GM19240 (cell line): ENCODE data around the gene NDFIP2.
"Not testable (repeated sequence)": the region's sequence is repeated elsewhere in the genome, so short reads cannot be mapped to it uniquely, and the experiment has no call there.

Experiments used
- DNase-seq: peaks from one replicate; pipeline ENCODE4 v3.0.0; 2011; ENCODE audit warnings: low spot score; ENCODE audit not compliant: insufficient read length

The NDFIP2 gene

DNA sequence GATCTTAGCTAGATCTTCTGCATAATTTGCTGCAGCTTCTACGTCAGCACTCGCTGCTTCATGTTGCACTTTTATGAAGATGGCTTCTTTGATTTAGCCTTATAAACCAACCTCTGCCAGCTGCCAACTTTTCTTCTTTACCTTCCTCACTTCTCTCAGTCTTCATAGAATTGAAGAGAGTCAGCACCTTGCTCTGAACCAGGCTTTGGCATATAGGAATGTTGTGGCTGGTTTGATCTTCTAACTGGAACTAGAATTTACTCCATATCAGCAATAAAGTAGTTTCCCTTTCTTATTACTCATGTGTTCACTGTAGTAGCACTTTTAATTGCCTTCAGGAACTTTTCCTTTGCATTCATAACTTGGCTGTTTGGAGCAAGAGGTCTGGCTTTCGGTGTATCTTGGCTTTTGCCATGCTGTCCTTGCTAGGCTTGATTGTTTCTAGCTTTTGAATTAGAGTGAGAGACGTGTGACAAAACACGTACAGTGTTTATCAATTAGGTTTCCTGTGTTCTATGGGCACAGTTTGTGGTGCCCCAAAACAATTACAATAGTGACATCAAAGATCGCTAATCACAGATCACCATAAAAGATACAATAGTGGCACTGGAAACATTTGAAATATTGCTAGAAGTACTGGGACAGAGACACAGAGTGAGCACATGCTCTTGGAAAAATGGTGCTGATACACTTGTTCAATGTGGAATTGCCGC lies 50.7 kb downstream of the NDFIP2 start:
- no peak for DNase-seq

DNA sequence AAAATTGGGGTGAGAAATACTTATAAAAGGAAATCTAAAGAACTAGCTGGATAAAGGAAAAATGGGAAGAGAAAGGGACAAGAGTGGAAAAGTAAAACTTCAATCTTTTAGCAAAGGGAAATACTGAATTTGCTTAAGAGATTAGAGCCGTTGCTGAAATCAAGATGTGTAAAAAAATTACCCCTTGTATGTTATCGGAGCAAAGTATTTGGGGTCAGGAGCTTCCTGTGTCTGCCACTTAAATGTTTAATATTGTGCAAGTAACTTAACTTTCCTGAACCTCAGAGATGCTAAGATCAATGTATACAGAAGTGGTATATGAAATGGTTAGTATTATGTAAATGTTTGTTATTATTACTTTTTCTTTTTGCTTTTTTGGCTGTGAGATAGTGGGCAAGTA lies 51.6 kb downstream of the NDFIP2 start:
- DNase-seq, result no peak

DNA sequence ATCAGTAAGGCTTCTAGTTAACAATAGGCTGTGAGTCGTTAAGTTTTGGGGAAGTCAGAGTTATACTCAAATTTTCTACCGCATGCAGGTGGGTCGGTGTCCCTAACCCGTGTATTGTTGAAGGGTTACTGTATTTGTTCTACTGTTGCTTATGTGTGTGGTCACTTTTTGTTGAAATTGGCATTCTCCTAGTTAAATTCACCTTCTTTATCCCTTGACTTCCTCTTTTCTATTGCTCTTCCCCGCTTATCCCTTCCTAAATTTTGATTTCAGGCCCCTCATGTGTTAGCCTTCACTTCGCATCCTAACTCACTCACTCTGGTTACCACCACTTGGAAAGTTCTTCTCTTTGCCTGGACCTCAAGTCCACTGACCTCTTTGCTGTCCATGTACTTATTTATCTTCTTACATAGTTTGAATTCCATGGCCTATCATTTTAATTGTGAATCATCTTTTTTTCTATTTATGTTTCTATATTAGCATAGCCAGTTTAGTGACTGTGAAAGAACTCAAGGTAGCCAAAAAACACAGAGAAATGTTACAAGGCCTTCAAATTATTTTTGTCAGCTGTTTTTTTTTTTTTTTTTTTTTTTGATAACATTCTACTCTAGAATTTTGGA lies 52.9 kb downstream of the NDFIP2 start:
- DNase-seq, result no peak

DNA sequence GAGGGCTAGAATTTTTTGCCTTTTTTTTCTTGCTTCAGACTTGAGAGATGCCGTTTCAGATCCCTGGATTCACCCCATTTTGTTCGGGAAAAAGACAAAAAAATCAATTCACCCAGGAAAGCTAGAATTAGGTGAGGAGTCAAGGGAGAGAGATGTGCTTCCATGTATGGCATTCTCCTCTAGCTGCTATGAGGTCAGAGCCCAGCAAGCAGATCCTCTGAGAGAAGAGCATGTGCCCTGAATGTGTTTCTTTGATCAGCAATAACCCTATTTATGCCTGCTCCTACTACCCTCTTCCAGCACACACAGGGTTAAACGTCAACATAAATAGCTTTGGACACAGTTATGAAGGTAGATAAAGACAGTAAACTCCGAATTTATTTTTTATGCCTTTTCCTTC lies 53.6 kb downstream of the NDFIP2 start:
- DNase-seq, result no peak

DNA sequence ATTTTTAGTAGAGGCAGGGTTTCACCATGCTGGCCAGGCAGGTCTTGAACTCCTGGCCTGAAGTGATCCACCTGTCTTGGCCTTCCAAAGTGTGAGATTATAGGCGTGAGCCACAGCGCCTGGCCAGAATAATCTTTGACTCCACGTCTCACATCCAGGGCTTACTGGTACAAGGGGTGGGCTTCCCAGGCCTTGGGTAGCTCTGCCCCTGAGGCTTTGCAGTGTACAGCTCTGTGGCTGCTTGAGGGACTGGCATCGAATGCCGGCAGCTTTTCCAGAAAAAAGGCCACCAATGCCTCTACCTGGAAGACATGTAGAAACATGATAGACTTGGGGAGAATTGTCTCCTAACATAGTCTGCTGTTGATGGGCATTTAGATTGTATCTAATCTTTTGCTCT lies 57.8 kb downstream of the NDFIP2 start:
- DNase-seq, result no peak

DNA sequence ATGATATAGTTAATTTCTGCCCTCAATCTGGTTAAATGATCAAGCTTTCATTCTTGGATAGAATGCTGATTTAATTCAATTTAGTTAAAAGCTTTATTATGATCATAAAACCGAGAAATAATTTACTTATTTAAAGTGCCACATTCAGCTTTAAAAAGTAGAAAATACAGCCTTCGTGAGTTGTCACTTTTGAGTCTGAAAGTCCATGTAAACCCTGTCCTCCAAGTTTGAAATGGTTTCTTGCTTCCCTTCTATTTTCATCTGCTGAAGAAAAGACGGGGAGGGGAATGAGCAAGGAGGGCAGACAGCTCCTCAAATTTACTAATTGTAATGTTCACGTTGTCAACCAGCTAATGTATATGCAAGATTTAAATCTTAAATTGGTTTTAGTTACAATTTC lies 59.5 kb downstream of the NDFIP2 start:
- no peak for DNase-seq

DNA sequence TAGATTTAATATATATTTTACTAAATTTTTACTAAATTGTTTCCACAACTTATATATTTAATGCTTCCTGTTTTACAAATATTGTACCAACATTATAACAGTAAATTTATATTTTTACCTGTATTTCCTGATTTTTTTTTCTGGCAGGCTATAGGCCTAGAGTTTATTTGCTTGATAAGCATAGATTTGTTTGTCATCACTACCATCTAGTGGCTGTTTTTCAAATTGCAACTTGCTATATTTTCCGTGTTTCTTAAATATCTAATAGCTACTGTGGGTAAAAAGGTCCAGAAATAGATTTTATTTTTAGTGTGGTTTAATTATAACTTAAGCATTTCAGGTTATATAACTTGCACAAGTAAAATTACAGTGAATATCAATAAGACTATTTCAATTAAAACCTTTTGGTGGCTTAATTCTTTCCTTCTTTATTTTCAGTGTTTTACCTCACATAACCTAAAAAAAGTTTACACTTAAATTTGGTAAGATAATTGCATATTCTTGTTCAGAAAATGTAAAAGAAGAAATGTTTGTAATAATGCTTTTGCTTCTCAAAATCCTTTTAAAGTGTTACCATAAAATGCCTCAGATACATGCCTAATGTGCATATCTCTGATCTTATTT lies 60.6 kb downstream of the NDFIP2 start:
- no peak for DNase-seq

DNA sequence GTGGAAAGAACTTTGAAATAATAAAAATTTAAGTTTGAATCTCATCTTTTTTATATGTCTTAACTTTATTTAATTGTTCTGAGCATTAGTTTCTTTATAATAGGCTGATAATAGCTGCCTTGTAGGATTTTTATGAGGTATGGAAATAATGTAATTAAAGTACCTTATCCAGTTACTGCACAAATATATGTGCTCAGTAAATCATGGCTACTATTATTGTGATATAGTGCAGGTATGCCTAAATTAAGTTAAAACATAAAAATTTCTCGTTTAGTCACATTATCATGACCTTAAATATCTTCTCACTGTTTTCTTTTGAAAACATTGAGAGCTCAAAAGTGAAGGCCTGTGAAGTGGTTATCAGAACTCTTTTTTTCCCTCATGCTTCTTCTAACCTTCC lies 62.9 kb downstream of the NDFIP2 start:
- no peak for DNase-seq

DNA sequence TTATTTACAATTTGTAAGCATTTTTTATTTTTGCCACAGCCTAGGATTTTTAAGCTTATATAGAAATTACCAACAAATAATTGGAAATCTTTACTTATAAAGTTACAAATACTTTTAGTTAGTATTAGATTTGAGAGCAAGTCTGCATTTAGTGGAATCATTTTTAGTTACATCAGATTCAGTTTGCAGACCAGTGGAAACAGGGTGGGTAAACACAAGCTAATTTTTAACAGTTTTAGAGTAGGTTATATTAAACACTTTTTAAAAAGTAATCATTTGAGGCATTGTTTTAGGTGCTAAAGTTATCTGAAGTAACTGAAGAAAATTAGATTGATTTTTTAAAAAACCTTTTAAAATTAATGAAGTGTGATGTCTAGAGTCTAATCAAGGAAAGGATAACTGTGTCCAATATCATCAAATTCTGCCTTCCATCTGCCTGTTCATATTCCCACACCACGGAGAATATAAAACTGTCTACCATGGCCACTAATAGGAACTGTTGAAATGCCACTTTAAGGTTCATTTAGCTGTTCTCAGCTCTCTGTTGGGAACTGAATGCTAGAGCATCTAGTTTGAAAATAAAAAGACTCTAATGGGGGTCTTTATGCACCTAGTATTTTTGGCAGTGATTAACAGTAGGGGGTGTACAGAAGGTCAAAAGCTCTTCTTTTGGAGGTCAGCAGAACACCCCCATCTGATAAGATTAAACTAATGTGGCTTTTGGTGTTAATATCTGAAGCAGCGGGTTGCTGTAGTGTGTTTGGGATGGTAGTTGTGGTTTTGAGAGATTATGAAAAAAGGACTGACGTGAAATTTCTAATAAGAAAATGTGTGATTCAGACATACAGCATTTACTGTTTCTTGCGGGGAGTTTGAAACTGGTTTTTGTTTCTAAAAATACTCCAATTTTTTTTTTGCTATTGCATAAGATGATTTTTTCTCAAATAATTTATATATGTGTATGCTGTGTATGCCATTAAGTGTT lies 66.5 kb downstream of the NDFIP2 start:
- no peak for DNase-seq

DNA sequence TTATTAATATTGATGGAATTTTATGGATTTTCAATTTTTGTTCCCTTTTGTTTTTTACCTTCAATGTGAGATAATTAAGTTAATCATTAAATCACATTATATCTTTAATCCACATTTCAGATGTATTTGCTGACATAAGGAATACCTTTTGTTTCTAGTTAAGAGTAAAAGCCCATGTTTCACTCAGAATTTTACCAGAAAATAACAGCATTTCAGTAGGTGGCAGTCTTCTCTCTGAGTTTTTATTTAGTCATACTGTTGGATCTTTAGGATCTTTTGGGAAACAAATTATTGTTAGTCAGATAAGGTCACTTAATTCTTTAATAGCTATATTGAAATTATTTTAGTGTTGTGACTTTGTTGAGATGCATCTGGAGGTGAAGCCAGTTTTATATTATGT lies 67.9 kb downstream of the NDFIP2 start:
- no peak for DNase-seq

DNA sequence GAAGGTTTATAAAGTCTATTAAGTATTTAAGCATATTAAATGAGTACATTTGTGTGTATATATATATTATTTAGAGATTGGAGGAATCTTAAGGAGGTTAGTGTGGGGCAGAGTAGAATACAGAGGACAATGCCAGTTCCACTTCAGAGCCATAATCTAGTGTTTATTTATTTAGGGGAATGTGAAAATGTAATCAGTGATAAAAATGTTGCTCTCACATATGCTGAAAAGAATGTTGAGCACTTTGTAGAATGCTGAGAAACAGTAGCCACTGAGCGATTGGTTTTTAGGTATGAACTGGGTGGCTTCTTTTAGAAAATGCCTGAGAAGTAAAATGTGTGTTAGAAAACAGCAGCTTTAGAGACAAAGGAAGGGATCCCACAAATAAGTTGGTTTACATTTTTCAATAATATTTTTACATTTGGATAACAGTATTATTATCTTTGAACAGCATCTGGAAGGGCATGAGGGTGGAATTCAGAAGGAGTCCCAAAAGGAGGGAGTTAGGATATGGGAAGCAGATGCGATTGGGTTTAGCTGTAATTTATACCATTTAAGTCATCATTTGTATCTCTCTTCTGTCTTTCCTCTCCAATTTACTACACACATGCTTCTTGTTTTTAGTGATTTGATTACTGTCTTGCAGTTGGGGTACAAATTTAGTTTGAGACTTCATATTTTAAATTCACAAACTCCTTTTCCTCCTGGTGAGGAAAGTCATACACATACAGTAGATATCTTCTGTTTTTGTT lies 68.6 kb downstream of the NDFIP2 start:
- no peak for DNase-seq

DNA sequence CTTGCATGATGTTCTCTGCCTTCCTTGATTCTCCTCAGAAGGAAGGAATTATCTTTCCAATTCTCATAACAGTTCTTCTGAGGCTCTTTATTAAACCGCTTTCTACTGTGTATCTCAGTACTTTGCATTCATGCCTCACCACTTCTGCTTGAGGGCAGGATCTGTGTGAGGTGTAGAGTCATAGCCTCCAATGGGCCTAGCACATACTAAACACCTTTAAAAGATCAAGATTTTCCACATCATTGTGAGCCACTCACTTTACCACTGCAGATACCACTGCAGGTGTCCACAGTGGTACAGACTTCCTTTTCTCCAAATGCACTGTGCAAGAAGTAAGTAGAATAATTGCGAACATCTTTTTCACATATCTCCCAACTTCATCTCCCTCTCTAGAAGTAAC lies 76.7 kb downstream of the NDFIP2 start:
- DNase-seq, result no peak

DNA sequence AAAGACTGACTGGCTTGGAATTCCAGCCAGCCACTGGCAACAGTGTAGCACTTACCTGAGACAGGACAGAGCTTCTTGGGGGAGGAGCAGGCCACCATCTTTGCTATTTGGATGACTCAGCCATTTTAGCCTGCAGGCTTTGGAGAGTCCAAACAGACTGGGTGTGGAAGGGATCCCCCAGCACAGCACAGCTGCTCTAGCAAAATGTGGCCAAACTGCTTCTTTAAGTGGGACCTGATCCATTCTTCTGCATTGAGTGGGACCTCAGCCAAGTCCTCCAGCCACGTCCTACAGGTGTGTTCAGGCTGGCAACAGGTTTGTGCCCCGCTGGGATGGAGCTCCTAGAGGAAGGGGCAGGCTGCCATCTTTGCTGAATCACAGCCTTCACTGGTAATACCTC lies 80.0 kb downstream of the NDFIP2 start:
- no peak for DNase-seq

DNA sequence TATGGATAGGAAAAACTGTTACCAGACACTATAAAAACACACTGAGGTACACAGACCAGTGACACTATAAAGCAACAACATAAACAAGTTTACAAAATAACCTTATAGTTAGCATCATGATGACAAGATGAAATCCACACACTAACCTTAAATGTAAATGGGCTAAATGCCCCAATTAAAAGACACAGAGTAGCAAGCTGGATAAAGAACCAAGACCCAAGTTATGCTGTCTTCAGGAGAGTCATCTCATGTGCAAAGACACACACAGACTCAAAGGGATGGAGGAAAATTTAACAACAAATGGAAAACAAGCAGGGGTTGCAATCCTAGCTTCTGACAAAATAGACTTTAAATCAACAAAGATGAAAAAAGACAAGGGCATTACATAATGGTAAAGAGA lies 81.6 kb downstream of the NDFIP2 start:
- DNase-seq, result no peak

DNA sequence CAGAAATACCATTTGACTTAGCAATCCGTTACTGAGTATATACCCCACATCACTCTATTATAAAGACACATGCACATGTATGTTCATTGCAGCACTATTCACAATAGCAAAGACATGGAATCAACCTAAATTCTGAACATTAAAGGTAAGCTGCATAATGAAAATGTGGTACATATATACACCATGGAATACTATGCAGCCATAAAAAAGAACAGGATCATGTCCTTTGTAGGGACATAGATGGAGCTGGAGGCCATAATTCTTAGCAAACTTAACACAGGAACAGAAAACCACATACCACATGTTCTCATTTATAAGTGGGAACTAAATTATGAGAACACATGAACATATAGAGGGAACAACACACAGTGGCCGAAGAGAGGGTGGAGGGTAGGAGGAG lies 85.2 kb downstream of the NDFIP2 start:
- no peak for DNase-seq

DNA sequence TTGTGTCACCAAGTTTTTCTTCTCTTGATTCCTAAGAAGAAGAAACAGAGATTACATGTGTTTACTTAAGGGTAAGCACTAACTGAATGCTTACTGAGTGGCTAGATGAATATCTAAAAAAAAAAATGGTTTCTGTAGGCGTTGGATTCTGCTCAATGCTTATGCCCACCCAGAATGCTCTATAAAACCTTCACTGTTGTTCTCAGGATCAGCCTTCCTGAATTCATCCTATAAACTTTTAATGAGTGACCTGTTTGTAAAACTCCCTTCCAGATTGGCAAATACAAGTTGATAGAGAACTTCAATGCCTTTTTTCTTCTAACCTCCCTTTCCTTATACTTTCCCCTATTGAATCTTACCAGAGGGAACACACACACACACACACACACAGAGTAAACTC lies 90.2 kb downstream of the NDFIP2 start:
- DNase-seq, result no peak

DNA sequence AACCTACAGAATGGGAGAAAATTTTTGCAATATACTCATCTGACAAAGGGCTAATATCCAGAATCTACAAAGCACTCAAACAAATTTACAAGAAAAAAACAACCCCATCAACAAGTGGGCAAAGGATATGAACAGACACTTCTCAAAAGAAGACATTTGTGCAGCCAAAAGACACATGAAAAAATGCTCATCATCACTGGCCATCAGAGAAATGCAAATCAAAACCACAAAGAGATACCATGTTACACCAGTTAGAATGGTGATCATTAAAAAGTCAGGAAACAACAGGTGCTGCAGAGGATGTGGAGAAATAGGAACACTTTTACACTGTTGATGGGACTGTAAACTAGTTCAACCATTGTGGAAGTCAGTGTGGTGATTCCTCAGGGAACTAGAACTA lies 92.9 kb downstream of the NDFIP2 start:
- not testable (repeated sequence) for DNase-seq

DNA sequence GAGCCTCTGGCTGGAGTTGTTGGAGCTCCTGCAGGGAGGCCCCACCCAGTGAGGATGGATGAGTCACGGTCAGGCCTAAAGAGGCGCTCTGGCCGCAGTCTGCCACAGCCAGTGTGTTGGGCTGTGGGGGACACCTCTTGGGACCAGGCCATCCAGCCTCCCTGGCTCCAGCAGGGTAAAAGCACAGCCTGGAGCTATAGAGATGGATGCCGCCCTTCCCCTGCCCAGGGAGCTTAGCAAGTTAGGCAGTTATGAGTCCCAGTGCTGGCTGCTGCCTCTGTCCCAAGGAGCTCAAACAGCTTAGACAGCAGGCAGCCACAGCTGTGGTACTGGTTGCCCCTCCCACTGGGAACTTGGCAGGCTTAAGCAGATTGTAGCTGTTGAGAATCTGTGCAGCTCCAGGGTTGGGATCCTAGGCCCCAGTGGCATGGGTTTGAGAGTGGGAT lies 100.9 kb downstream of the NDFIP2 start:
- DNase-seq, result no peak

DNA sequence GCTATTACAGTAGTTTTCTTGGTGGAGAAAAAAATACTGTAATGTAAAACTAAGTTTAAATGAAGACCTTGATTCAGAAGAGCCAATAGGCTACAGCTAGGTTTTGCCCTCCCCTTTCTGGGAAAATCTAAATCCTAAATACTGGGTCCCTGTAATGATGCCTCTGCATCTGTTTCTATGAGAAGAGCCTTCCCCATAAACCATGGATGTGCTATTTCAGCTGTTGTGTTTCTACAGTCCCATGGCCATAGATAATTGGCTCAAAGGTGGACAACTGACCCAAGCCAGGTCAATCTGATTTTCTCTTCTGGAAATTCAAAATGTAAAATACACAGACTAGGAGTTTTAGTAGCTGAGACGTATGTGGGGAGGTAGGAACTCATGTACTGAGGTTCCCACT lies 101.9 kb downstream of the NDFIP2 start:
- DNase-seq, result no peak

DNA sequence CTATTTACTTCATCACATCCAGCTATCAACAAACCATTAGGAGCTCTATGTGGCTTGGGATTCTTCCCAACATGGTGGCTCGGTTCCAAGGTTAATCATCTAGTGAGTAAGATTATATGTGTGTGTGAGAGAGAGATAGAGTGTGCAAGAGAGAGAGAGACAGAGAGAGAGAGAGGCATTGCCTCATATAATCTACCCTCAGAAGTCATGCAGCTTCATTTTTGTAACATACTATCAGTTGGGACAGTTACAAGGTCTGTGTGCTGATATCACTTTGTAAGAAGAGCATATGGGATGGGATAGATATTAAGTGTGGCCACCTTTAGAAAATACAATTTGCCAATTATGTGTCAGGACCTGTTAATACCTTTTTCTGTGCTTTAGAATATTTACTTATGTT lies 104.1 kb downstream of the NDFIP2 start:
- no peak for DNase-seq
